Mucosa of descending colon (tissue), 3 donors: ENCODE results near the gene AKR1C2. TPM values are rescaled to one million over a fixed set of nuclear protein-coding genes. Genes with fewer than 3 reads are reported as not detected.

Experiments used
- ATAC-seq: fragments of 200-7000 bp; cut with Tn5 transposase; one replicate; pipeline ENCODE4 v1.9.1; 2020; ENCODE audit warnings: mild to moderate bottlenecking, moderate library complexity
- DNase-seq, 3 donors: peaks; one replicate each; pipeline ENCODE4 v3.0.0-alpha.2; 2020
- H3K36me3 ChIP-seq: fragments of 200-600 bp; one replicate; pipeline ENCODE4 v1.8.0; 2021; ENCODE audit warnings: low read depth, mild to moderate bottlenecking
- H3K4me1 ChIP-seq: fragments of 200-600 bp; one replicate; pipeline ENCODE4 v1.8.0; 2021; ENCODE audit warnings: low read depth, mild to moderate bottlenecking
- H3K4me3 ChIP-seq: fragments of 200-600 bp; one replicate; pipeline ENCODE4 v1.8.0; 2021; ENCODE audit warnings: mild to moderate bottlenecking
- H3K9me3 ChIP-seq: fragments of 200-600 bp; one replicate; pipeline ENCODE4 v1.8.0; 2021; ENCODE audit warnings: mild to moderate bottlenecking
- CTCF ChIP-seq: fragments of 200-600 bp; IDR thresholded peaks from one replicate; pipeline ENCODE4 v1.8.0; 2022; ENCODE audit warnings: antibody characterized with exemption, mild to moderate bottlenecking
- intact Hi-C, 2 donors: fragments of 100-400 bp; cut with DNase I in 1 of 2; cut with micrococcal nuclease in 1 of 2; formaldehyde crosslinking; loops; one replicate each; pipeline versions ENCODE4 v1.11.0 to v1.11.1; 2022; cut with DNase I, micrococcal nuclease
- total RNA-seq, 3 donors: library from RNA; stranded (reverse); fragmentation: NEBNext Ultra II Directional in 2 of 3; extraction: Animal tissue kit (Norgen Biotek cat#: 25700) in 2 of 3; gene quantifications; one replicate each; pipeline versions ENCODE4 v1.2.1 to v1.2.4, GENCODE V29; 2021 to 2023
- donor health status: DM: no; HTN: no; CAD: no; lungs with moderate emphysema.
- donor health status: DM: no; HTN: no; CAD: no.
- donor health status: DM: no; HTN: yes; CAD: no.

AKR1C2 gene
- total RNA-seq, 3 donors from 2014 or later: 19.5 to 39.7 (median 20.0) TPM

DNA sequence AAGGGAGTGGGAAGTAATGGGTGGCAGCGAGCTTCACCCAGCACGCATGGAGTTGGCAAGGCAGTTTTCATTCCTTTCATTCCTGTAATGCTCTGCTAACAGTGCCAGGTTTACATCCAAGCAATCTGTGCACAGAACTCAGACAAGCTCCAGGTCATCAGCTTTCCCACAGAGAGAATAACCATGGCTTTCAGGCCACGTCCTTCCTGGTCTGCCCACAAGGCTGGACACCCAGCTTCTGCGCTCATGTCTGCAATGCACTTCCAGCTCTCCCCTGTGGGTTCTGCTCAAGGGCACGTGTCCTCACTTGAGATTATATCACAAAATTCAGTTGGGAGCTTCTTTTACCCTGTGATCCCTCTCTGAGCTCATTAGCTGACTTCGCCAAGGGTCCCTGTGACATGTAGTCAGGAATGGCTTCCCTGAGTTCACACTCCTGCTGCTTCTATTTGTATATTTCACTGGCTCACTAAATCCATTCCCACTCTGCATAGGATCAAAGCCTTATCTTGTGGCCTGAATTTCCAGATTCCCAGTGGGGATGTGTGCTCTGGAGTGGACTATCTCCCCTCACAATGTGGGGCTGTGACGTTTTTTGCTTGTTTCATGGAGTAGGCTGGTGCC is 18.6 kb downstream of the AKR1C2 start:
- no peaks in the 10 kb centered on the region for H3K9me3 ChIP-seq
- DNase-seq: no peak
- no peak for TF ChIP-seq CTCF
- peaks cover 10% of the 10 kb centered on the region for H3K4me1 ChIP-seq
- H3K36me3 ChIP-seq: no peaks in the 10 kb centered on the region
- intact Hi-C loops: no loop called here
- no peak overlapping the region for H3K4me3 ChIP-seq
- ATAC-seq: no peak

- intact Hi-C loops: no loop called here
- TF ChIP-seq CTCF: no peak
Observed at GRCh38 chr10:4984223-4984622, 19.4 kb downstream of the AKR1C2 start.

GRCh38 chr10:4983615-4984216 is 19.9 kb downstream of the AKR1C2 start:
- DNase-seq (no peak), ATAC-seq (no peak)
- Histone ChIP-seq H3K36me3 (no peaks in the 10 kb centered on the region), H3K4me1 (peaks cover 10% of the 10 kb centered on the region), H3K4me3 (no peak overlapping the region), H3K9me3 (no peaks in the 10 kb centered on the region)
- no peak for TF ChIP-seq CTCF
- intact Hi-C loops: no loop called here

More at GRCh38 chr10:4984223-4984622, 19.4 kb downstream of the AKR1C2 start:
- H3K4me3 ChIP-seq: no peak overlapping the region
- H3K9me3 ChIP-seq: no peaks in the 10 kb centered on the region
- DNase-seq (no peak), ATAC-seq (no peak)
- H3K4me1 ChIP-seq: peaks cover 10% of the 10 kb centered on the region
- no peaks in the 10 kb centered on the region for H3K36me3 ChIP-seq

DNA sequence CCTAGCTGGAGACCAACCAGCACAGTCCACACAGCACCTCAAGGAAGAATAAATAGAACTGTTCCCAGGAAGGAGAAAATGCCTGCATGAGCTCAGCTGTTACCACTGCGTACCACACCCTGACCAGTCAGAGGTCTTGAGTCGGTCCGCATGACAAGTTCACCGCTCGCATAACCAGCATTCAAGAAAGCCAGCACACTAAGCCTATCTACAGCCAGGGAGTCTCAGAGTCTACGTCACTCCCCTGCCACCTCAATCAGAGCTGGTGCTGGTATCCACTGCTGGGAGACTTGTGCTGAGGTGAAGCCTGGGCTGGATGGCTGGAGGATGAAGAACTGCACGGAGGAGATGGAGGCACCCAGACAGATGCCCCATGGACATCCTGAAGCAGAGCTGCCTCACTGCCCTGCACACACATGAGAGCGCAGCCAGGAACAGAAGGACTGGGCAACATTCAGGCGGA is 20.9 kb downstream of the AKR1C2 start:
- Histone ChIP-seq H3K4me3 (no peak overlapping the region), H3K4me1 (peaks cover 10% of the 10 kb centered on the region), H3K36me3 (no peaks in the 10 kb centered on the region), H3K9me3 (no peaks in the 10 kb centered on the region)
- no peak for TF ChIP-seq CTCF
- DNase-seq: peak in 1 of 3 donors; percentile 28
- peak; percentile 64 for ATAC-seq
- intact Hi-C loops: no loop called here

- Histone ChIP-seq H3K9me3 (no peaks in the 10 kb centered on the region), H3K36me3 (no peaks in the 10 kb centered on the region), H3K4me3 (no peak overlapping the region), H3K4me1 (peaks cover 10% of the 10 kb centered on the region)
- no peak for TF ChIP-seq CTCF
- peak; percentile 29 to 50 (median 41) for DNase-seq
- peak; percentile 84 for ATAC-seq
- intact Hi-C loops: no loop called here
Observed at GRCh38 chr10:4981722-4982471, 21.8 kb downstream of the AKR1C2 start.
